22Rv1 (cell line): ENCODE results near the gene TAS1R2.

Experiments used
- CTCF ChIP-seq: fragments of 450-650 bp; IDR thresholded peaks from 2 replicates; pipeline ENCODE4 v1.5.1; 2017; ENCODE audit warnings: mild to moderate bottlenecking
- ZFX ChIP-seq: fragments of 450-650 bp; IDR thresholded peaks from 2 replicates; pipeline ENCODE4 v1.6.1; 2017; ENCODE audit warnings: antibody characterized with exemption, borderline replicate concordance

- TF ChIP-seq CTCF (no peak), ZFX (no peak)
Measured at GRCh38 chr1:18800258-18800657, 59.2 kb downstream of the TAS1R2 start.
